Measurements from ENCODE around the gene MEGF11. TPM values are rescaled to one million over a fixed set of nuclear protein-coding genes. Genes with fewer than 3 reads are reported as not detected.

MEGF11 gene
- total RNA-seq, 2 donors from 2014 or later, result not detected

GRCh38 chr15:66128116-66128680, 125.4 kb downstream of the MEGF11 start:
- H3K36me3 ChIP-seq, result no peaks in the 10 kb centered on the region
- no peak overlapping the region for H3K4me3 ChIP-seq
- peaks cover 0 to 3% of the 10 kb centered on the region in 2 donors for H3K4me1 ChIP-seq
- no peak overlapping the region for H3K27ac ChIP-seq
- H3K9me3 ChIP-seq, result no peaks in the 10 kb centered on the region
- DNase-seq (ENCODE audit: low spot score), result no peak
- no peak for TF ChIP-seq CTCF (IDR thresholded peaks at IDR 0.05)
- H3K27me3 ChIP-seq, result no peaks in the 10 kb centered on the region

- no peak for DNase-seq (ENCODE audit: low spot score)
- Histone ChIP-seq H3K9me3 (no peaks in the 10 kb centered on the region), H3K4me3 (no peak overlapping the region), H3K27ac (no peak overlapping the region), H3K4me1 (no peaks in the 10 kb centered on the region), H3K36me3 (no peaks in the 10 kb centered on the region), H3K27me3 (no peaks in the 10 kb centered on the region)
- TF ChIP-seq CTCF (IDR thresholded peaks at IDR 0.05), result no peak
These were observed 127.1 kb downstream of the MEGF11 start for GRCh38 chr15:66126456-66126855.

GRCh38 chr15:66126031-66126441, 127.5 kb downstream of the MEGF11 start:
- no peaks in the 10 kb centered on the region for H3K9me3 ChIP-seq
- no peak overlapping the region for H3K4me3 ChIP-seq
- DNase-seq (ENCODE audit: low spot score), result no peak
- no peak for TF ChIP-seq CTCF (IDR thresholded peaks at IDR 0.05)
- no peaks in the 10 kb centered on the region for H3K27me3 ChIP-seq
- H3K4me1 ChIP-seq, result no peaks in the 10 kb centered on the region
- no peaks in the 10 kb centered on the region for H3K36me3 ChIP-seq
- H3K27ac ChIP-seq, result no peak overlapping the region

GRCh38 chr15:66124651-66125050, 128.9 kb downstream of the MEGF11 start:
- DNase-seq (ENCODE audit: low spot score), result no peak
- H3K4me3 ChIP-seq, result no peak overlapping the region
- no peaks in the 10 kb centered on the region for H3K36me3 ChIP-seq
- no peak for TF ChIP-seq CTCF (IDR thresholded peaks at IDR 0.05)
- H3K4me1 ChIP-seq, result no peaks in the 10 kb centered on the region
- no peaks in the 10 kb centered on the region for H3K9me3 ChIP-seq
- H3K27me3 ChIP-seq, result no peaks in the 10 kb centered on the region
- no peak overlapping the region for H3K27ac ChIP-seq

GRCh38 chr15:66123799-66124198, 129.8 kb downstream of the MEGF11 start:
- TF ChIP-seq CTCF (IDR thresholded peaks at IDR 0.05), result no peak
- H3K27me3 ChIP-seq, result no peaks in the 10 kb centered on the region
- DNase-seq (ENCODE audit: low spot score), result no peak

GRCh38 chr15:66120422-66120821, 133.1 kb downstream of the MEGF11 start:
- no peaks in the 10 kb centered on the region for H3K9me3 ChIP-seq
- no peak for TF ChIP-seq CTCF (IDR thresholded peaks at IDR 0.05)
- no peak overlapping the region for H3K27ac ChIP-seq
- H3K4me3 ChIP-seq, result no peak overlapping the region
- no peak for DNase-seq (ENCODE audit: low spot score)
- no peaks in the 10 kb centered on the region for H3K36me3 ChIP-seq
- H3K27me3 ChIP-seq, result no peaks in the 10 kb centered on the region
- no peaks in the 10 kb centered on the region for H3K4me1 ChIP-seq

More at GRCh38 chr15:66123799-66124198, 129.8 kb downstream of the MEGF11 start:
- H3K9me3 ChIP-seq, result no peaks in the 10 kb centered on the region
- H3K4me1 ChIP-seq, result no peaks in the 10 kb centered on the region
- H3K4me3 ChIP-seq, result no peak overlapping the region
- H3K27ac ChIP-seq, result no peak overlapping the region
- H3K36me3 ChIP-seq, result no peaks in the 10 kb centered on the region

All from right atrium auricular region (tissue), 2 donors.